CD4-positive, CD25-positive, alpha-beta regulatory T cell (primary cell): ENCODE data around the gene DNAAF9. TPM values are rescaled to one million over a fixed set of nuclear protein-coding genes. Genes with fewer than 3 reads are reported as not detected.
"Not testable (repeated sequence)": the region's sequence is repeated elsewhere in the genome, so short reads cannot be mapped to it uniquely, and the experiment has no call there.

Source experiments
- ATAC-seq, 2 donors: fragments of 150-1000 bp; cut with Tn5 transposase; one replicate each; pipeline ENCODE4 v1.10.0; 2021; ENCODE audit warnings: low read depth in 2 of 2, moderate number of reproducible peaks in 2 of 2, moderate library complexity in 1 of 2
- DNase-seq, 3 donors: peaks; one replicate each; pipeline versions ENCODE4 v3.0.0 to v3.0.0-alpha.2; 2012 to 2022; ENCODE audit warnings: mixed read lengths in 1 of 3
- H3K27ac ChIP-seq: one replicate; pipeline ENCODE4 v1.7.0; 2013; ENCODE audit warnings: mild to moderate bottlenecking, low read length; ENCODE audit not compliant: insufficient read depth, poor library complexity, severe bottlenecking
- H3K27me3 ChIP-seq: one replicate; pipeline ENCODE4 v1.7.0; 2013; ENCODE audit warnings: low read length; ENCODE audit not compliant: control insufficient read depth, insufficient read depth
- H3K36me3 ChIP-seq: one replicate; pipeline ENCODE4 v1.7.0; 2013; ENCODE audit warnings: mild to moderate bottlenecking, low read length, moderate library complexity; ENCODE audit not compliant: control insufficient read depth, insufficient read depth
- H3K4me1 ChIP-seq: 2 replicates; pipeline ENCODE4 v1.7.0; 2013; ENCODE audit warnings: mild to moderate bottlenecking, low read length; ENCODE audit not compliant: insufficient read depth, control insufficient read depth, poor library complexity, severe bottlenecking
- H3K4me3 ChIP-seq: one replicate; pipeline ENCODE4 v1.7.0; 2013; ENCODE audit warnings: low read depth, mild to moderate bottlenecking, low read length, moderate library complexity
- H3K9me3 ChIP-seq, 2 experiments: 1 replicate in 1 of 2; 2 replicates in 1 of 2; pipeline ENCODE4 v1.7.0; 2013; ENCODE audit warnings: low read length in 2 of 2, mild to moderate bottlenecking in 1 of 2, moderate library complexity in 1 of 2; ENCODE audit not compliant: control insufficient read depth in 2 of 2
- H3K27ac Mint-ChIP-seq, 3 donors: one replicate each; pipeline ENCODE4 v1.8.0; 2020 to 2022; ENCODE audit warnings: mild to moderate bottlenecking in 3 of 3, mixed read lengths in 3 of 3, moderate library complexity in 2 of 3
- H3K27me3 Mint-ChIP-seq: one replicate; pipeline ENCODE4 v1.8.0; 2022; ENCODE audit warnings: mild to moderate bottlenecking, mixed read lengths
- H3K36me3 Mint-ChIP-seq: one replicate; pipeline ENCODE4 v1.8.0; 2020; ENCODE audit warnings: mixed read lengths
- H3K4me1 Mint-ChIP-seq, 4 donors: one replicate each; pipeline ENCODE4 v1.8.0; 2020 to 2022; ENCODE audit warnings: mixed read lengths in 4 of 4, mild to moderate bottlenecking in 1 of 4
- H3K4me3 Mint-ChIP-seq, 4 donors: one replicate each; pipeline ENCODE4 v1.8.0; 2020 to 2022; ENCODE audit warnings: mild to moderate bottlenecking in 4 of 4, mixed read lengths in 4 of 4, moderate library complexity in 3 of 4
- H3K9me3 Mint-ChIP-seq, 7 donors: one replicate each; pipeline ENCODE4 v1.8.0; 2020 to 2022; ENCODE audit warnings: mixed read lengths in 7 of 7, mild to moderate bottlenecking in 3 of 7, moderate library complexity in 2 of 7
- polyA plus RNA-seq, 4 donors: library from polyadenylated mRNA; unstranded; fragments of 300-500 nt; fragmentation: Illumina TruSeq; gene quantifications; one replicate each; pipeline ENCODE4 v1.2.3, GENCODE V29; 2021
- total RNA-seq: library from RNA; stranded (reverse); gene quantifications from one replicate; pipeline ENCODE4 v1.2.3, GENCODE V29; 2022

Gene DNAAF9
- total and polyA plus RNA-seq, 5 donors from 2014 or later, result 0.73 to 11.7 (median 1.8) TPM

- Histone ChIP-seq H3K27me3 (no peaks in the 10 kb centered on the region), H3K4me3 (no peak overlapping the region), H3K27ac (no peak overlapping the region), H3K4me1 (no peaks in the 10 kb centered on the region), H3K36me3 (no peaks in the 10 kb centered on the region), H3K9me3 (no peaks in the 10 kb centered on the region)
- no peak for ATAC-seq
- Mint-ChIP-seq H3K27ac (no peak overlapping the region), H3K9me3 (peaks cover 0 to 1% (median 0%) of the 10 kb centered on the region in 7 donors), H3K36me3 (no peaks in the 10 kb centered on the region), H3K4me1 (no peaks in the 10 kb centered on the region), H3K27me3 (peaks cover 9% of the 10 kb centered on the region), H3K4me3 (no peak overlapping the region)
- DNase-seq, result no peak
Measured at GRCh38 chr20:3436864-3437574, 29.6 kb upstream of the DNAAF9 start.

GRCh38 chr20:3434232-3434631 is 26.8 kb upstream of the DNAAF9 start:
- no peak overlapping the region for H3K27ac ChIP-seq
- H3K4me3 ChIP-seq, result no peak overlapping the region
- ATAC-seq (no peak), DNase-seq (no peak)
- H3K27ac Mint-ChIP-seq, result no peak overlapping the region
- H3K36me3 ChIP-seq, result no peaks in the 10 kb centered on the region
- H3K27me3 ChIP-seq, result peaks cover 4% of the 10 kb centered on the region
- H3K4me1 ChIP-seq, result no peaks in the 10 kb centered on the region
- H3K9me3 Mint-ChIP-seq, result peaks cover 0 to 1% (median 0%) of the 10 kb centered on the region in 7 donors
- no peaks in the 10 kb centered on the region for H3K36me3 Mint-ChIP-seq
- H3K4me3 Mint-ChIP-seq, result no peak overlapping the region
- no peaks in the 10 kb centered on the region for H3K4me1 Mint-ChIP-seq
- no peaks in the 10 kb centered on the region for H3K9me3 ChIP-seq
- peaks cover 4% of the 10 kb centered on the region for H3K27me3 Mint-ChIP-seq

GRCh38 chr20:3433744-3434143 is 26.3 kb upstream of the DNAAF9 start:
- H3K27me3 ChIP-seq, result peaks cover 4% of the 10 kb centered on the region
- Mint-ChIP-seq H3K9me3 (peaks cover 0 to 1% (median 0%) of the 10 kb centered on the region in 7 donors), H3K36me3 (no peaks in the 10 kb centered on the region), H3K4me1 (no peaks in the 10 kb centered on the region), H3K27me3 (no peaks in the 10 kb centered on the region), H3K27ac (no peak overlapping the region), H3K4me3 (no peak overlapping the region)
- H3K4me3 ChIP-seq, result no peak overlapping the region
- H3K9me3 ChIP-seq, result no peaks in the 10 kb centered on the region
- H3K4me1 ChIP-seq, result no peaks in the 10 kb centered on the region
- DNase-seq (no peak), ATAC-seq (no peak)
- no peaks in the 10 kb centered on the region for H3K36me3 ChIP-seq
- H3K27ac ChIP-seq, result no peak overlapping the region

- Histone ChIP-seq H3K27ac (no peak overlapping the region), H3K4me3 (no peak overlapping the region), H3K27me3 (peaks cover 4% of the 10 kb centered on the region), H3K36me3 (no peaks in the 10 kb centered on the region), H3K4me1 (no peaks in the 10 kb centered on the region), H3K9me3 (no peaks in the 10 kb centered on the region)
- DNase-seq, result no peak
- no peaks in the 10 kb centered on the region for H3K4me1 Mint-ChIP-seq
- no peaks in the 10 kb centered on the region for H3K36me3 Mint-ChIP-seq
- ATAC-seq, result no peak
- H3K4me3 Mint-ChIP-seq, result no peak overlapping the region
- no peaks in the 10 kb centered on the region for H3K27me3 Mint-ChIP-seq
- peaks cover 0 to 1% (median 0%) of the 10 kb centered on the region in 7 donors for H3K9me3 Mint-ChIP-seq
- H3K27ac Mint-ChIP-seq, result no peak overlapping the region
Measured at GRCh38 chr20:3432844-3433243, 25.4 kb upstream of the DNAAF9 start.

- peaks cover 0 to 1% (median 0%) of the 10 kb centered on the region in 7 donors for H3K9me3 Mint-ChIP-seq
- no peak overlapping the region for H3K4me3 ChIP-seq
- H3K4me3 Mint-ChIP-seq, result no peak overlapping the region
- no peak for ATAC-seq
- no peaks in the 10 kb centered on the region for H3K36me3 ChIP-seq
- no peak overlapping the region for H3K27ac ChIP-seq
- no peak overlapping the region for H3K27ac Mint-ChIP-seq
- no peaks in the 10 kb centered on the region for H3K4me1 Mint-ChIP-seq
- no peaks in the 10 kb centered on the region for H3K9me3 ChIP-seq
- H3K27me3 Mint-ChIP-seq, result no peaks in the 10 kb centered on the region
- no peaks in the 10 kb centered on the region for H3K36me3 Mint-ChIP-seq
- peaks cover 4% of the 10 kb centered on the region for H3K27me3 ChIP-seq
- H3K4me1 ChIP-seq, result no peaks in the 10 kb centered on the region
- no peak for DNase-seq
Measured at GRCh38 chr20:3431109-3431508, 23.6 kb upstream of the DNAAF9 start.

GRCh38 chr20:3430376-3431069 is 23.1 kb upstream of the DNAAF9 start:
- no peaks in the 10 kb centered on the region for H3K9me3 ChIP-seq
- no peak overlapping the region for H3K4me3 Mint-ChIP-seq
- no peaks in the 10 kb centered on the region for H3K9me3 Mint-ChIP-seq
- DNase-seq (peak in 1 of 3 donors; percentile 10), ATAC-seq (peak; percentile 24 to 28)
- peaks cover 4% of the 10 kb centered on the region for H3K27me3 ChIP-seq
- H3K4me1 Mint-ChIP-seq, result no peaks in the 10 kb centered on the region
- H3K4me3 ChIP-seq, result no peak overlapping the region
- H3K27ac Mint-ChIP-seq, result no peak overlapping the region
- H3K27ac ChIP-seq, result no peak overlapping the region
- H3K36me3 Mint-ChIP-seq, result no peaks in the 10 kb centered on the region
- H3K27me3 Mint-ChIP-seq, result no peaks in the 10 kb centered on the region
- no peaks in the 10 kb centered on the region for H3K4me1 ChIP-seq
- no peaks in the 10 kb centered on the region for H3K36me3 ChIP-seq

- H3K4me1 Mint-ChIP-seq, DNase-seq, H3K4me1 ChIP-seq, H3K4me3 ChIP-seq, H3K27ac Mint-ChIP-seq, H3K36me3 ChIP-seq, H3K27me3 Mint-ChIP-seq, ATAC-seq, H3K9me3 Mint-ChIP-seq, H3K27ac ChIP-seq, H3K27me3 ChIP-seq, H3K4me3 Mint-ChIP-seq, H3K9me3 ChIP-seq, H3K36me3 Mint-ChIP-seq: not testable (repeated sequence)
Measured at GRCh38 chr20:3426766-3427165, 19.3 kb upstream of the DNAAF9 start.

- Mint-ChIP-seq H3K9me3 (peaks cover 0 to 4% (median 0%) of the 10 kb centered on the region in 7 donors), H3K27ac (no peak overlapping the region), H3K27me3 (no peaks in the 10 kb centered on the region), H3K4me1 (peaks cover 6 to 16% (median 11%) of the 10 kb centered on the region in 4 donors), H3K36me3 (peaks cover 6% of the 10 kb centered on the region), H3K4me3 (no peak overlapping the region)
- Histone ChIP-seq H3K4me3 (no peak overlapping the region), H3K27me3 (no peaks in the 10 kb centered on the region), H3K4me1 (peaks cover 15% of the 10 kb centered on the region), H3K36me3 (no peaks in the 10 kb centered on the region), H3K9me3 (no peaks in the 10 kb centered on the region), H3K27ac (no peak overlapping the region)
- DNase-seq (no peak), ATAC-seq (no peak)
Measured at GRCh38 chr20:3423126-3423525, 15.7 kb upstream of the DNAAF9 start.
